HepG2 (cell line): ENCODE data around the gene CSNK1D. TPM values are rescaled to one million over a fixed set of nuclear protein-coding genes. Genes with fewer than 3 reads are reported as not detected.

Experiments used
- ARHGAP35 ChIP-seq: sonication (generic); formaldehyde crosslinking; IDR thresholded peaks from 2 replicates; pipeline ENCODE4 v1.9.0; 2022; ENCODE audit warnings: mild to moderate bottlenecking, inconsistent platforms, moderate library complexity, missing genetic modification reagents, borderline replicate concordance
- ATRX ChIP-seq: sonication (generic); formaldehyde crosslinking; IDR thresholded peaks from 2 replicates; pipeline ENCODE4 v1.4.0; 2020; ENCODE audit warnings: missing genetic modification reagents, borderline replicate concordance
- CREB1 ChIP-seq, 2 experiments: fragments of 450-650 bp in 1 of 2; IDR thresholded peaks; 2 replicates each; pipeline ENCODE4 v1.6.1; 2016 to 2017; ENCODE audit warnings: control low read depth in 1 of 2, mild to moderate bottlenecking in 1 of 2, missing compliant biosample characterization in 1 of 2, missing genetic modification characterization in 1 of 2
- HNF4G ChIP-seq, 2 experiments: sonication (generic) in 1 of 2; formaldehyde crosslinking in 1 of 2; IDR thresholded peaks; 2 replicates each; pipeline versions ENCODE4 v1.4.0 to v1.6.1; 2011 to 2020; ENCODE audit warnings: borderline replicate concordance in 2 of 2, low read depth in 2 of 2, mild to moderate bottlenecking in 2 of 2, low read length in 1 of 2, missing genetic modification reagents in 1 of 2, moderate library complexity in 1 of 2
- KLF6 ChIP-seq: IDR thresholded peaks from 2 replicates; pipeline ENCODE4 v1.8.0; 2016; ENCODE audit warnings: missing biosample characterization, missing genetic modification reagents
- MYNN ChIP-seq: sonication (generic); formaldehyde crosslinking; IDR thresholded peaks from 2 replicates; pipeline ENCODE4 v1.4.0; 2020; ENCODE audit warnings: mild to moderate bottlenecking, low read depth, missing genetic modification reagents
- NR2F2 ChIP-seq: IDR thresholded peaks from 2 replicates; pipeline ENCODE4 v1.6.1; 2012; ENCODE audit warnings: low read depth, inconsistent platforms, borderline replicate concordance
- POGZ ChIP-seq: sonication (generic); formaldehyde crosslinking; IDR thresholded peaks from 2 replicates; pipeline ENCODE4 v1.4.0; 2020; ENCODE audit warnings: mild to moderate bottlenecking, missing genetic modification reagents
- SPEN ChIP-seq: sonication (generic); formaldehyde crosslinking; IDR thresholded peaks from 2 replicates; pipeline ENCODE4 v1.5.1; 2020; ENCODE audit warnings: low read depth, mild to moderate bottlenecking, missing genetic modification reagents
- U2AF1 ChIP-seq: fragments of 200-400 bp; formaldehyde crosslinking; optimal IDR thresholded peaks from 2 replicates; pipeline ENCODE3; 2017; ENCODE audit warnings: mild to moderate bottlenecking, low read depth, low read length
- ZNF20 ChIP-seq: sonication (generic); formaldehyde crosslinking; IDR thresholded peaks from 2 replicates; pipeline ENCODE4 v1.4.0; 2020; ENCODE audit warnings: mild to moderate bottlenecking, moderate library complexity, missing genetic modification reagents
- ZNF205 ChIP-seq: IDR thresholded peaks from 2 replicates; pipeline ENCODE4 v1.6.1; 2018; ENCODE audit warnings: missing biosample characterization, missing genetic modification reagents
- ZNF282 ChIP-seq: fragments of 450-650 bp; IDR thresholded peaks from 2 replicates; pipeline ENCODE4 v1.6.1; 2018; ENCODE audit not compliant: partially characterized antibody
- polyA plus RNA-seq, 8 experiments: library from polyadenylated mRNA; depleted of rRNA in 3 of 8; stranded (reverse) in 7 of 8; unstranded in 1 of 8; fragments of >200 nt; fragmentation: Illumina TruSeq in 4 of 8; extraction: Trizol in 4 of 8; gene quantifications; 2 replicates each; pipeline versions ENCODE4 v1.2.1 to v1.2.3, GENCODE V29; 2011 to 2016; ENCODE audit warnings: low read depth in 4 of 8, missing spikeins in 1 of 8, mixed read lengths in 1 of 8; ENCODE audit not compliant: insufficient read depth in 1 of 8
- total RNA-seq, 5 experiments: library from RNA; depleted of rRNA; stranded (reverse); fragments of >200 nt; fragmentation: Illumina TruSeq; extraction: Trizol; gene quantifications; 2 replicates each; pipeline ENCODE4 v1.2.3, GENCODE V29; 2016; ENCODE audit warnings: low read depth in 1 of 5
- TF ChIP-seq, protein P1 (sequence below): sonication (generic); formaldehyde crosslinking; IDR thresholded peaks from 2 replicates; pipeline ENCODE4 v1.5.1; 2020; ENCODE audit warnings: mild to moderate bottlenecking, missing genetic modification reagents, moderate library complexity
- TF ChIP-seq, protein P2 (sequence below): sonication (generic); formaldehyde crosslinking; IDR thresholded peaks from 2 replicates; pipeline ENCODE4 v1.8.1; 2023; ENCODE audit warnings: missing genetic modification reagents, inconsistent platforms, borderline replicate concordance
- TF ChIP-seq, protein P3 (sequence below): IDR thresholded peaks from 2 replicates; pipeline ENCODE4 v1.6.1; 2016; ENCODE audit warnings: missing compliant biosample characterization, missing genetic modification reagents, borderline replicate concordance
- TF ChIP-seq, protein P4 (sequence below): sonication (generic); formaldehyde crosslinking; IDR thresholded peaks from 2 replicates; pipeline ENCODE4 v1.5.0; 2020; ENCODE audit warnings: missing genetic modification reagents
- TF ChIP-seq, protein P5 (sequence below): sonication (generic); formaldehyde crosslinking; conservative IDR thresholded peaks from 2 replicates; pipeline ENCODE4 v1.8.0; 2022; ENCODE audit warnings: missing genetic modification reagents

CSNK1D gene
- total and polyA plus RNA-seq, 2 of the 13 experiments (the other 11 are each of a cell fraction or from before 2014, with no cell fraction given) = 31.5 to 128 TPM

DNA sequence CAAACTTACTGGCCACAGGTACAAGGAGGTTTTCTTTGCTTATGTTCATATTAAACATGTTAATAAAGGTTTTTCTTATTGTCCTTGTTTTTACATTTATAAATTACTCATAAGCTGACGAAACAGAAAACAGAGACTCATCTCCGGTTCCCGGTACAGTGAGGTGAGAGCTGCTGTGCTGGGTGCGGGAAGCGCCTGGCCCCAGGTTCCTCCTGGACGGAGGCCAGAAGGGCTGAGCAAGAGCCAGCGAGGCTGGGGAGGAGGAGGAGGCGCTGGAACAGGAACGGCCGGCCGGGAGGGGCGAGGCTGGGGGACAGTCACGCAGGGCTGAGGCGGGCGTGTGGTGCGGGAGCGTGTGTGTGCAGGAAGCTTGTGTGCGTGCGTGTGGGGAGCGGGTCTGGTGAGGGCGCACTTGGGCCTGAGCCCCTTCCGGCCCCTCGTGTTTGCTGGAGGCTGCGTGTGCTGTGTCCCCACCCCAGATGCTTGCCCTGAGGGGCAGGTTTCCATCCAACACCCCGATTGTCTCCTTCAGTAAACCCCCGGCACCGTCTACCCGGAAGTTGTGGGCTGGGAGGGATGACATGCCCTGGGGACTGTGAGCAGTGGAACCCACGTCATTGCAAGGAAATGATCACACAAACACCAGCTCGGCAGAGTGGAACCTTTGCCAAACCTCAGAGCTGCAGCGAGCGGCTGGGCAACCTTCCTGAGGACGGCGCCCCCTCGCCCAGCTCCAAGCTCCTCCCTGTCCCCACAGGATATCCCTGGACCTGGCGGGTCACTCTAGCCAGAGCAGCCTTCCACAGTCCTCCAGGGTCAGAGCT is 24.4 kb upstream of the CSNK1D start (continued):
- TF ChIP-seq, protein P1, sequence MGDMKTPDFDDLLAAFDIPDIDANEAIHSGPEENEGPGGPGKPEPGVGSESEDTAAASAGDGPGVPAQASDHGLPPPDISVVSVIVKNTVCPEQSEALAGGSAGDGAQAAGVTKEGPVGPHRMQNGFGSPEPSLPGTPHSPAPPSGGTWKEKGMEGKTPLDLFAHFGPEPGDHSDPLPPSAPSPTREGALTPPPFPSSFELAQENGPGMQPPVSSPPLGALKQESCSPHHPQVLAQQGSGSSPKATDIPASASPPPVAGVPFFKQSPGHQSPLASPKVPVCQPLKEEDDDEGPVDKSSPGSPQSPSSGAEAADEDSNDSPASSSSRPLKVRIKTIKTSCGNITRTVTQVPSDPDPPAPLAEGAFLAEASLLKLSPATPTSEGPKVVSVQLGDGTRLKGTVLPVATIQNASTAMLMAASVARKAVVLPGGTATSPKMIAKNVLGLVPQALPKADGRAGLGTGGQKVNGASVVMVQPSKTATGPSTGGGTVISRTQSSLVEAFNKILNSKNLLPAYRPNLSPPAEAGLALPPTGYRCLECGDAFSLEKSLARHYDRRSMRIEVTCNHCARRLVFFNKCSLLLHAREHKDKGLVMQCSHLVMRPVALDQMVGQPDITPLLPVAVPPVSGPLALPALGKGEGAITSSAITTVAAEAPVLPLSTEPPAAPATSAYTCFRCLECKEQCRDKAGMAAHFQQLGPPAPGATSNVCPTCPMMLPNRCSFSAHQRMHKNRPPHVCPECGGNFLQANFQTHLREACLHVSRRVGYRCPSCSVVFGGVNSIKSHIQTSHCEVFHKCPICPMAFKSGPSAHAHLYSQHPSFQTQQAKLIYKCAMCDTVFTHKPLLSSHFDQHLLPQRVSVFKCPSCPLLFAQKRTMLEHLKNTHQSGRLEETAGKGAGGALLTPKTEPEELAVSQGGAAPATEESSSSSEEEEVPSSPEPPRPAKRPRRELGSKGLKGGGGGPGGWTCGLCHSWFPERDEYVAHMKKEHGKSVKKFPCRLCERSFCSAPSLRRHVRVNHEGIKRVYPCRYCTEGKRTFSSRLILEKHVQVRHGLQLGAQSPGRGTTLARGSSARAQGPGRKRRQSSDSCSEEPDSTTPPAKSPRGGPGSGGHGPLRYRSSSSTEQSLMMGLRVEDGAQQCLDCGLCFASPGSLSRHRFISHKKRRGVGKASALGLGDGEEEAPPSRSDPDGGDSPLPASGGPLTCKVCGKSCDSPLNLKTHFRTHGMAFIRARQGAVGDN (CRISPR knock-in tag) = peak; percentile 92
- TF ChIP-seq KLF6 (CRISPR knock-in tag) (no peak), HNF4G (IDR thresholded peaks at IDR 0.05; ENCODE audit: borderline replicate concordance, low read depth, low read length) (no peak), HNF4G (CRISPR knock-in tag; IDR thresholded peaks at IDR 0.05; ENCODE audit: borderline replicate concordance, low read depth) (peak; percentile 84; the same call in 1 of the 2 replicates), MYNN (CRISPR knock-in tag) (no peak), ARHGAP35 (no peak; the same call in 1 of the 2 replicates), POGZ (no peak), NR2F2 (no peak), ZNF282 (no peak), SPEN (CRISPR knock-in tag) (peak; percentile 62; the same call in 1 of the 2 replicates), ATRX (no peak), CREB1 (IDR thresholded peaks at IDR 0.05) (peak; percentile 83), CREB1 (CRISPR knock-in tag; IDR thresholded peaks at IDR 0.05) (no peak), U2AF1 (peak; percentile 51), ZNF205 (CRISPR knock-in tag) (no peak), ZNF20 (CRISPR knock-in tag) (no peak)
- TF ChIP-seq, protein P2, sequence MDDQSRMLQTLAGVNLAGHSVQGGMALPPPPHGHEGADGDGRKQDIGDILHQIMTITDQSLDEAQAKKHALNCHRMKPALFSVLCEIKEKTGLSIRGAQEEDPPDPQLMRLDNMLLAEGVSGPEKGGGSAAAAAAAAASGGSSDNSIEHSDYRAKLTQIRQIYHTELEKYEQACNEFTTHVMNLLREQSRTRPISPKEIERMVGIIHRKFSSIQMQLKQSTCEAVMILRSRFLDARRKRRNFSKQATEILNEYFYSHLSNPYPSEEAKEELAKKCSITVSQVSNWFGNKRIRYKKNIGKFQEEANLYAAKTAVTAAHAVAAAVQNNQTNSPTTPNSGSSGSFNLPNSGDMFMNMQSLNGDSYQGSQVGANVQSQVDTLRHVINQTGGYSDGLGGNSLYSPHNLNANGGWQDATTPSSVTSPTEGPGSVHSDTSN (CRISPR knock-in tag) = no peak
- TF ChIP-seq, protein P3, sequence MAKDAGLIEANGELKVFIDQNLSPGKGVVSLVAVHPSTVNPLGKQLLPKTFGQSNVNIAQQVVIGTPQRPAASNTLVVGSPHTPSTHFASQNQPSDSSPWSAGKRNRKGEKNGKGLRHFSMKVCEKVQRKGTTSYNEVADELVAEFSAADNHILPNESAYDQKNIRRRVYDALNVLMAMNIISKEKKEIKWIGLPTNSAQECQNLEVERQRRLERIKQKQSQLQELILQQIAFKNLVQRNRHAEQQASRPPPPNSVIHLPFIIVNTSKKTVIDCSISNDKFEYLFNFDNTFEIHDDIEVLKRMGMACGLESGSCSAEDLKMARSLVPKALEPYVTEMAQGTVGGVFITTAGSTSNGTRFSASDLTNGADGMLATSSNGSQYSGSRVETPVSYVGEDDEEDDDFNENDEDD (CRISPR knock-in tag) = no peak; the same call in 1 of the 2 replicates
- TF ChIP-seq, protein P4, sequence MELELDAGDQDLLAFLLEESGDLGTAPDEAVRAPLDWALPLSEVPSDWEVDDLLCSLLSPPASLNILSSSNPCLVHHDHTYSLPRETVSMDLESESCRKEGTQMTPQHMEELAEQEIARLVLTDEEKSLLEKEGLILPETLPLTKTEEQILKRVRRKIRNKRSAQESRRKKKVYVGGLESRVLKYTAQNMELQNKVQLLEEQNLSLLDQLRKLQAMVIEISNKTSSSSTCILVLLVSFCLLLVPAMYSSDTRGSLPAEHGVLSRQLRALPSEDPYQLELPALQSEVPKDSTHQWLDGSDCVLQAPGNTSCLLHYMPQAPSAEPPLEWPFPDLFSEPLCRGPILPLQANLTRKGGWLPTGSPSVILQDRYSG (CRISPR knock-in tag) = no peak
- TF ChIP-seq, protein P5, sequence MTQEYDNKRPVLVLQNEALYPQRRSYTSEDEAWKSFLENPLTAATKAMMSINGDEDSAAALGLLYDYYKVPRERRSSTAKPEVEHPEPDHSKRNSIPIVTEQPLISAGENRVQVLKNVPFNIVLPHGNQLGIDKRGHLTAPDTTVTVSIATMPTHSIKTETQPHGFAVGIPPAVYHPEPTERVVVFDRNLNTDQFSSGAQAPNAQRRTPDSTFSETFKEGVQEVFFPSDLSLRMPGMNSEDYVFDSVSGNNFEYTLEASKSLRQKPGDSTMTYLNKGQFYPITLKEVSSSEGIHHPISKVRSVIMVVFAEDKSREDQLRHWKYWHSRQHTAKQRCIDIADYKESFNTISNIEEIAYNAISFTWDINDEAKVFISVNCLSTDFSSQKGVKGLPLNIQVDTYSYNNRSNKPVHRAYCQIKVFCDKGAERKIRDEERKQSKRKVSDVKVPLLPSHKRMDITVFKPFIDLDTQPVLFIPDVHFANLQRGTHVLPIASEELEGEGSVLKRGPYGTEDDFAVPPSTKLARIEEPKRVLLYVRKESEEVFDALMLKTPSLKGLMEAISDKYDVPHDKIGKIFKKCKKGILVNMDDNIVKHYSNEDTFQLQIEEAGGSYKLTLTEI (CRISPR knock-in tag) = no peak
